Measurements from ENCODE around the gene NPBWR2.

DNA sequence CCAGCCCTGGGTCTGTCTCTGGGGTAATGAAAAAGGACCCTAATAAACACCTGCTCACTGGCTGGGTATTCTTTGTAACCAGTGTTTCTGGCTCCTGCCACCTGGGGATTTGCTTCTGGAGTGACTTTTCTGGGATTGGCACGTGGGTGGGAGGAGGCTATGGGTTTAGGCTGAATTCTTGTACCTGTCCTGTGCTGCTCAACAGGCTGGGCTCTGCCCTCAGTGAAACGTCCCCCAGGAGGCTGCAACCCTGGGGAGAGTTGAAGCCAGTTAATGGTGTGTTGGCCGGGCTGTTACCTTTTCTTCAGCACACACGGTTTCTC, 6.8 kb downstream of the NPBWR2 start:
- no peak for TF ChIP-seq CTCF (IDR thresholded peaks at IDR 0.05)
- TF ChIP-seq EP300 (IDR thresholded peaks at IDR 0.05): no peak
- TF ChIP-seq POLR2A (IDR thresholded peaks at IDR 0.05): no peak
